HFFc6 (cell line): ENCODE data around the gene WDR72. TPM values are rescaled to one million over a fixed set of nuclear protein-coding genes. Genes with fewer than 3 reads are reported as not detected.

Source experiments
- DNase-seq: peaks from one replicate; pipeline ENCODE4 v3.0.0-alpha.2; 2018
- H3K27ac Mint-ChIP-seq: 2 replicates; pipeline ENCODE4 v1.8.0; 2020; ENCODE audit warnings: mild to moderate bottlenecking, mixed read lengths
- H3K27me3 Mint-ChIP-seq: 2 replicates; pipeline ENCODE4 v1.8.0; 2021; ENCODE audit warnings: mild to moderate bottlenecking, moderate library complexity, mixed read lengths; ENCODE audit not compliant: insufficient read depth
- H3K36me3 Mint-ChIP-seq: 2 replicates; pipeline ENCODE4 v1.8.0; 2021; ENCODE audit warnings: low read depth, mixed read lengths
- H3K4me1 Mint-ChIP-seq: 2 replicates; pipeline ENCODE4 v1.8.0; 2020; ENCODE audit warnings: low read depth, mixed read lengths
- H3K4me3 Mint-ChIP-seq: 2 replicates; pipeline ENCODE4 v1.8.0; 2020; ENCODE audit warnings: mild to moderate bottlenecking, moderate library complexity, mixed read lengths
- H3K9me3 Mint-ChIP-seq: 2 replicates; pipeline ENCODE4 v1.8.0; 2020; ENCODE audit warnings: mild to moderate bottlenecking, mixed read lengths
- CTCF ChIP-seq: fragments of 200-600 bp; sonication (generic); IDR thresholded peaks from 2 replicates; pipeline ENCODE4 v1.5.0; 2021; ENCODE audit warnings: antibody characterized with exemption, mild to moderate bottlenecking
- total RNA-seq, 6 experiments: library from RNA; stranded (reverse); fragmentation: NEBNext Ultra II Directional; extraction: Animal tissue kit (Norgen Biotek cat#: 25700); gene quantifications; 2 replicates in 1 of 6; 3 replicates in 5 of 6; pipeline ENCODE4 v1.2.3, GENCODE V29; 2021

Gene WDR72
- total RNA-seq, 6 experiments from 2014 or later: not detected

DNA sequence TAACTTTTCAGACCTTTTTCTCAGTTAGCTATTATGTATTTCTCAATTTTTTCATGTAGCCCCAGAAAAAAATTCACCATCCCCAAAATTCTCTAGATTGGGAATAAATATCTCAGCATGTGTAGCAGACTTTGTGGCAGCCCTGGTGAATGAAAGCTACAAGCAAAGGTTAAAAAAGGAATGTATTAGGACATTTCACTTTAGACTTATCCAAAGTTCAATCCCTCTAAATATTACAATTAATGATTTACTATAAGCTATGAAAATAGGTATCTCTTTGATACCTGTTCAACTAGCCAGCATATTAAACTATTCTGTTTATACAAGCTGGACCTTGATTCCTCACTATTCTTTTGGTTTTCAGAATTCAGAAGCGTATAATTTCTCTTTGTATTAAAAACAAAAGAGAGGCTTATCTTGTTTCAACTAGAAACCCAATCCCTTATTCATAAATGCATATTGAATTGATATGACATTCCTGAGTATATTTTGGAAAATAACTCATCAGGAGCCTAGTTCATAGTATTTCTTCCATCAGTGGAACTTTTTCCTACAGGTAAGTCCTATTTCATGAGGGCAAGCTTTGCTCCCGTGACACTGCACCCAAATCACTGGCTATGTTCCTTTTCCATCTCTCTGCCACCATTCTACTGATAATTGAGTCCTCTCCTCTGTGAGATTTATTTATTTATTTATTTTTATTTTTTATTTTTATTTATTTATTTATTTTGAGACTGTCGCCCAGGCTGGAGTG is 38.0 kb downstream of the WDR72 start:
- 0 out of 2 replicates have a peak, but pooled peaks cover 4% of the 10 kb centered on the region for H3K36me3 Mint-ChIP-seq
- DNase-seq: no peak
- H3K27ac Mint-ChIP-seq: no peak overlapping the region
- H3K27me3 Mint-ChIP-seq: no peaks in the 10 kb centered on the region
- peaks cover 26% of the 10 kb centered on the region for H3K9me3 Mint-ChIP-seq
- TF ChIP-seq CTCF: no peak
- no peak overlapping the region for H3K4me3 Mint-ChIP-seq
- no peaks in the 10 kb centered on the region for H3K4me1 Mint-ChIP-seq

GRCh38 chr15:53716909-53717876 is 42.3 kb downstream of the WDR72 start:
- Mint-ChIP-seq H3K4me1 (no peaks in the 10 kb centered on the region), H3K27ac (no peak overlapping the region), H3K9me3 (peaks cover 22% of the 10 kb centered on the region), H3K36me3 (no peaks in the 10 kb centered on the region), H3K4me3 (no peak overlapping the region), H3K27me3 (no peaks in the 10 kb centered on the region)
- DNase-seq: no peak
- no peak for TF ChIP-seq CTCF

- Mint-ChIP-seq H3K27me3 (no peaks in the 10 kb centered on the region), H3K4me3 (no peak overlapping the region), H3K27ac (no peak overlapping the region), H3K36me3 (no peaks in the 10 kb centered on the region), H3K4me1 (no peaks in the 10 kb centered on the region), H3K9me3 (peaks cover 14% of the 10 kb centered on the region)
- no peak for TF ChIP-seq CTCF
- DNase-seq: no peak
Observed at GRCh38 chr15:53713218-53713617, 46.2 kb downstream of the WDR72 start.

- Mint-ChIP-seq H3K9me3 (peaks cover 19% of the 10 kb centered on the region), H3K4me1 (no peaks in the 10 kb centered on the region), H3K27me3 (no peaks in the 10 kb centered on the region; the same call in 1 of the 2 replicates), H3K27ac (no peak overlapping the region), H3K36me3 (0 out of 2 replicates have a peak, but pooled peaks cover 5% of the 10 kb centered on the region), H3K4me3 (no peak overlapping the region)
- TF ChIP-seq CTCF: no peak
- no peak for DNase-seq
Observed at GRCh38 chr15:53710906-53711305, 48.6 kb downstream of the WDR72 start.

DNA sequence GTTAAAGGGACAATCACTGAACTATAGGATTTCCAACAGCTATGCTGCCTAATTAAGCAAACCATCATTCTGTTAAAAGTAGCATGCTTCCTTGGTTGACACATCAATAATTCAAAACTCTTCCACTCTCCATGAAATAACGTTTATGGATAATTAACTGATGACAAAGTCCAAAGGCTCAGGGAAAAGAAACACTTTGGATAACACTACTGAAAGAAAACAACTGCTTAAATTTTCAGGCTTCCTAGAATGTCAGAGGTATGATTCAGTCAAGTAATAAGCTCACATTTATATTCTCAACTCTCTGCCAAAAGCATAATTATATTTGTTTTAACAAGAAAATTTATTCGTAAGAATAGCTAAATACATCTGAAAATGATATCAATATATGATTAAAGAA is 49.6 kb downstream of the WDR72 start:
- Mint-ChIP-seq H3K27me3 (no peaks in the 10 kb centered on the region; the same call in 1 of the 2 replicates), H3K36me3 (0 out of 2 replicates have a peak, but pooled peaks cover 5% of the 10 kb centered on the region), H3K27ac (no peak overlapping the region), H3K9me3 (peaks cover 13% of the 10 kb centered on the region), H3K4me1 (no peaks in the 10 kb centered on the region), H3K4me3 (no peak overlapping the region)
- DNase-seq: no peak
- TF ChIP-seq CTCF: no peak
